Hair follicular keratinocyte (primary cell): ENCODE results near the gene RNF207. TPM values are rescaled to one million over a fixed set of nuclear protein-coding genes. Genes with fewer than 3 reads are reported as not detected.

ENCODE experiments used
- total RNA-seq: library from RNA; depleted of rRNA; stranded (reverse); fragments of >200 nt; gene quantifications from 2 replicates; pipeline ENCODE4 v1.2.3, GENCODE V29; 2015

Gene RNF207
- total RNA-seq = 3.3 and 6.6 TPM in 2 replicates

DNA sequence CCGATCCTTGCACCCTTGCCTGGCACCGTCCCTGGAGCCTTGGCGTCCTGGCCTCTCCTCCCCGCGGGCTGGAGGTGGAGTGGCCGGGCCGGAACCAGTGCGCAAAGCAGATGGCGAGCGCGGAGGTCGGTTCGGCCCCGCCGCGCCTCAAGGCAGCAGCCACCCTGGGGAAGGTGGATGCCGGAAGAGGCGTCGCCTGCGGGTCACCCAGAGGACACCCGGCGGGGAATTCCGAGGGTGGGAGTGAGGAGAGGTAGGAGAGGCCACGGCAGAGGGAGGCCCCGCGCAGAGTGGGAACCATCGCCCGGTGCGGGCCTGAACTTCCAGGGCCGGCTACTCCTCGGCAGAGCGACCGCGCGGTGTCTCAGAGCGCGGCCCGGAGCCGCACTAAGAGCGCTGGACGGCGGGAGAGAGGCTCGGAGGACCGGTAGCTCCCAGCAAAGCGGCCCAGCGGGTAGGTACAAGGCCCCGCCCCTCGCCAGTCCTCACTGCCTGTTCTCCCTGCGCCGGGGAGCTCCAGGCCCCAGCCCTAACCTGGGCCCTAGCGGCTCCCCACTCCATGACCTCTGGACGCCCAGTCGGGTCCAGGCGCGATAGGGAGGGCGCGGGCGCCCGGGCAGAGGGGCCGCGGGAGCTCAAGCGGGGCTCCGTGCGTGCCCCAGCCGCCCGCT, at the start of gene RNF207:
Gene RNF207, plus strand, starts transcription at position 271 of the 671 bp plus-strand sequence. CDS start 417 bp downstream, outside the sequence.

GRCh38 chr1:6180268-6180706, 25.6 kb upstream of the RNF207 start, which contains the start of gene CHD5:
TSS of gene CHD5 (minus strand) at chr1:6180321. CDS start at chr1:6180023, 298 bp downstream.

DNA sequence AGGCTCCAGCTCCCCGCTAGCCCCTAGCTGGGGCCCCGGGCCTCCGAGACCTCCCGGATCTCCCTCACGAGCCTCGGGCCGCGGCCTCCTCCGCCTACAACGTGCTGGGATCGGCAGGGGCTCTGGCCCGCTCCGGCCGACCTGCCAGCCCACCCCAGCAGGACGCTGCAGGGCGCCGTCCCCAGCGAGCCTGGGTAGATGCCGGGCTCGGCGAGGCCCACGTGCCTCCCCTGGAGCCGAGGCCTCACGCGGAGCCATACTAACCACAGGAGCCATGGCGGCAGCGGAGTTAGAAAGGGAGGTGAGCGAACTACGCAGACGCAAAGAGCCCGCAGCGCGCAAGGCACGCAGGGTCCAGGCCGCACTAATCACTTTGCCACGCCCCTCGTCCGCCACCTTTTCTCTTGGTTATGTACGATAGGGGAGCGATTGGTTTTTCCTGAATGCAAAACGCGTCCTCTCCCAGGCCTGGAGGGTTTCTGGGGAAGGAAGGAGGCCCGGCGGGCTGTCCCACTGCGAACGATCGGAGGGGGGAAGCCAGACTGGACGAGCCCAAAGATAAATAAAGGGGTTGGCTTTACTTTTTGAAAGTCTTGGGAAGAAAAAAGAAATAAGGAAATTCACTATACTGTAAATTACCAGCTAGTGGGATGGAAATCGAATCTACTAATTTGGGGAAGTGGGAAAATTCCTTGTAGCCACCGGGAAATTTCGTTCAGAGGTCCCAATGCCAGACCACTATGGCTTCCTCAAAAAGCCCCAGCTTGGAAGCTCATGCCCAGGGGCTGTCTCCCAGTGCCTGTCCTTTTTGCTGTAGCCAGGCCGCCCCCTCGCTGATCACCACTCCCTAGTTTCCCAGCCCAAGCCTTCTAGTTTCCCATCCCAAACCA, 6.4 kb upstream of the RNF207 start, which contains the start of gene RPL22:
Gene RPL22, minus strand, starts transcription at position 298 of the 890 bp plus-strand sequence. Its CDS starts 22 bp downstream, at position 276.

DNA sequence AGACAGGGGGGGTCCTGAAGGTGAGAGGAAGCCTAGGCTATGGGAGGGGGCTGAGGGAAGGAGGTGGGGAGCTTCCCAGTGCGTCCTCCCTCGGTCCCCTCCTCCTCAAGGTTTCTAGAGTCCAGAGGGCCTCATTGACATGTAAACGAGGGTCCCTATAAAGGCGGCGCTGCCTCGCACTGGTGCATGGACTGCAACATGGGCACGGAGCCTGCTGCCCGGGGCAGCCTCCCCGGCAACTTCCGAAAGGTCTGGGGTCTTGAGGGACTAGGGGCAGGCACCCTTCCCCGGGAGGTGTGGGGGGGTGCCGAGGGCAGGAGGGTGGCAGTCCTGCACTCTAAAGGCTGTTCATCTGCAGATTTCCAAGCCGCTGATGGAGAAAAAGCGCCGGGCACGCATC, 38.1 kb downstream of the RNF207 start, which contains the start of gene HES3:
Gene HES3, plus strand, starts transcription at position 187 of the 400 bp plus-strand sequence. Its CDS starts 187 bp downstream, at position 374.

DNA sequence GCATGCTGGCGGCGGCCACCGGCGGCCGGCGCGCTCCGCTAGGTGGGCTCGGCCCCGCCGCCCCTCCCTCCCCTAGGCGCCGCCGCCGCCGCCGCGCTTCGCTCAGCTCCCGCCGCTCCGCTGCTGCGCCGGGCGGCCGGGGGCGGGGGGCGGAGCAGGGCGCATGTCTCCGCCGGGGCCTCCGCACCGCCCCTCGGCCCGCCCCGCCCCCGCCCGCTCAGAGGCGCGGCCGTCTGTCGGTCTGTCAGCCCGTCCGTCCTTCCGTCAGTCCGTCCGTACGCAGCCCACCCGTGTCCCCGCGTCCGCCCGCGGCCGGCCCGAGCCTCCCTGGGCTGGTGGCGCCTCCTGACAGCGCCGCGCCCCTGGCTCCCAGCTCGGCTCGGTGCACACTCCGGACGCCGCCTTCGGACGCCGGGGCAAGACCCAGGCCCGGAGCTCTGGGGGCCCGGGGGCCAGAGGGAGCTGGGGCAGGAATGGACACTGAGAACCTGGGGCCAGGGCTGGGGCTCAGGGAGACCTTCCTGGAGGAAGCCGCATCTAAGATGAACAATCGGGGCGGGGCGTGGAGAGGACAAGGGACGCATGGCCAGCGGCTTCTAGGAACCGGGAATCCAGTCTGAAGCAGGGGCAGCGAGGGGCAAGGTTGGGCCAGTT, 55.2 kb downstream of the RNF207 start, which contains the start of gene GPR153:
Gene GPR153, minus strand, starts transcription at position 138 of the 654 bp plus-strand sequence. CDS start 6,193 bp downstream, outside the sequence.

Other genes starting within 250 kb of the RNF207 start
- 8.8 and 10.0 TPM in 2 replicates for gene NPHP4, start 213.7 kb upstream of the RNF207 start, total RNA-seq
- 1.6 and 11.3 TPM in 2 replicates for gene KCNAB2, start 160.2 kb upstream of the RNF207 start, total RNA-seq
- 0.08 TPM in 1 of 2 replicates, not detected in the other for gene CHD5, start 25.8 kb upstream of the RNF207 start, total RNA-seq
- gene RPL22, start 6.5 kb upstream of the RNF207 start, total RNA-seq = 198 and 202 TPM in 2 replicates
- 62.0 and 77.8 TPM in 2 replicates for gene ICMT, start 29.8 kb downstream of the RNF207 start, total RNA-seq
- not detected in 2 replicates for gene HES3, start 38.1 kb downstream of the RNF207 start, total RNA-seq
- 21.8 and 29.6 TPM in 2 replicates for gene GPR153, start 55.0 kb downstream of the RNF207 start, total RNA-seq
- gene ACOT7, start 187.6 kb downstream of the RNF207 start, total RNA-seq = 139 and 154 TPM in 2 replicates
- 42.2 and 55.4 TPM in 2 replicates for gene HES2, start 213.8 kb downstream of the RNF207 start, total RNA-seq
- gene ESPN, start 218.7 kb downstream of the RNF207 start, total RNA-seq = 0.84 and 4.3 TPM in 2 replicates